ENCODE data around the gene COL2A1.

Gene COL2A1

GRCh38 chr12:48022676-48023385 lies 18.6 kb upstream of the COL2A1 start:
- Histone ChIP-seq H3K27ac (ENCODE audit: extremely low read depth, low read depth, low read length) (no peak overlapping the region; the same call in 1 of the 2 replicates), H3K4me3 (ENCODE audit: low read depth, low read length) (no peak overlapping the region), H3K9me3 (ENCODE audit: control insufficient read depth, insufficient read depth, low read depth, low read length) (no peaks in the 10 kb centered on the region), H3K4me1 (ENCODE audit: control insufficient read depth, insufficient read depth, low read length) (peaks cover 34% of the 10 kb centered on the region), H3K36me3 (ENCODE audit: control insufficient read depth in 2 of 2, insufficient read depth in 1 of 2, low read length in 2 of 2) (no peaks in the 10 kb centered on the region)
- TF ChIP-seq ELK4 (IDR thresholded peaks at IDR 0.05; ENCODE audit: borderline replicate concordance, low read depth, low read length) (no peak), ZNF121 (tag by site-specific recombination; IDR thresholded peaks at IDR 0.05) (no peak), PRDM1 (tag by site-specific recombination; IDR thresholded peaks at IDR 0.05) (no peak), ZNF146 (tag by site-specific recombination; IDR thresholded peaks at IDR 0.05) (0 out of 2 replicates have a peak, but pooled peaks have one; percentile 15), ZNF76 (tag by site-specific recombination; IDR thresholded peaks at IDR 0.05; ENCODE audit: borderline replicate concordance, low read depth) (no peak), ZNF777 (tag by site-specific recombination; IDR thresholded peaks at IDR 0.05; ENCODE audit: borderline replicate concordance) (no peak), WT1 (tag by site-specific recombination; IDR thresholded peaks at IDR 0.05) (no peak), ZNF221 (tag by site-specific recombination; IDR thresholded peaks at IDR 0.05; ENCODE audit: borderline replicate concordance) (no peak), ZNF157 (tag by site-specific recombination; IDR thresholded peaks at IDR 0.05) (no peak), ZSCAN16 (tag by site-specific recombination; IDR thresholded peaks at IDR 0.05) (peak; percentile 59; the same call in 1 of the 2 replicates), ZNF10 (tag by site-specific recombination; IDR thresholded peaks at IDR 0.05) (no peak), ZNF302 (tag by site-specific recombination; IDR thresholded peaks at IDR 0.05; ENCODE audit: low read depth) (no peak)
- TF ChIP-seq, protein P1, sequence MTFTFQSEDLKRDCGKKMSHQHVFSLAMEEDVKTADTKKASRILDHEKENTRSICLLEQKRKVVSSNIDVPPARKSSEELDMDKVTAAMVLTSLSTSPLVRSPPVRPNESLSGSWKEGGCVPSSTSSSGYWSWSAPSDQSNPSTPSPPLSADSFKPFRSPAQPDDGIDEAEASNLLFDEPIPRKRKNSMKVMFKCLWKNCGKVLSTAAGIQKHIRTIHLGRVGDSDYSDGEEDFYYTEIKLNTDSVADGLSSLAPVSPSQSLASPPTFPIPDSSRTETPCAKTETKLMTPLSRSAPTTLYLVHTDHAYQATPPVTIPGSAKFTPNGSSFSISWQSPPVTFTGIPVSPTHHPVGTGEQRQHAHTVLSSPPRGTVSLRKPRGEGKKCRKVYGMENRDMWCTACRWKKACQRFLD (tag by site-specific recombination; IDR thresholded peaks at IDR 0.05): no peak
- POLR2A ChIA-PET: interaction anchor here (1.2 kb wide), 1 partner anchor 20 kb away, joined by 4 read pairs; no protein-coding TSS in a partner anchor
- CTCF ChIA-PET: interaction anchor here (0.6 to 1.4 kb wide), 6 partner anchors 59 to 318 kb away, joined by 3 to 6 read pairs (median 4); partner anchors contain the start of gene TMEM106C

DNA sequence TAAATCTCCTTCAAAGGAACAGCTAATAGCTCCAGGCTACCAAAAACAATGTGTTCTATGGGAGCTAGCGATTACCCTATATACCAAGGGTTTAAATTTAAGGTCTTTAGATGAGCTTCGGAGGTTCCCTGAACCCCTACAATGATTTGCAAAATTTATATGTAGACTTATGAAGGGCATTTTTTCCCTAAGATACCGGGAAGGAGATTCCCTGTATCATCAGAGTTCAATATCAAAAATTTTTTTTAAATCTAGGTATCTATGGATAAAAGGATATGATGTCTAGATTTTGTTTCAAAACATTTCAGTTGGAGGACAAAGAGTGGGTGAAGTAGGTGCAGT lies 17.9 kb upstream of the COL2A1 start:
- H3K27ac ChIP-seq (ENCODE audit: extremely low read depth, low read depth, low read length): peak overlapping the region; percentile 49; the same call in 1 of the 2 replicates
- H3K9me3 ChIP-seq (ENCODE audit: control insufficient read depth, insufficient read depth, low read depth, low read length): no peaks in the 10 kb centered on the region
- POLR2A ChIA-PET: interaction anchor here (1.2 kb wide), 1 partner anchor 20 kb away, joined by 4 read pairs; no protein-coding TSS in a partner anchor
- TF ChIP-seq ZNF366 (tag by site-specific recombination; conservative IDR thresholded peaks at IDR 0.05) (0 out of 2 replicates have a peak, but pooled peaks have one; percentile 76), ZNF16 (tag by site-specific recombination; IDR thresholded peaks at IDR 0.05; ENCODE audit: low read depth) (peak; percentile 37; the same call in 1 of the 2 replicates), ZBTB21 (tag by site-specific recombination; IDR thresholded peaks at IDR 0.05) (no peak)
- no peaks in the 10 kb centered on the region for H3K36me3 ChIP-seq (ENCODE audit: control insufficient read depth in 2 of 2, insufficient read depth in 1 of 2, low read length in 2 of 2)
- CTCF ChIA-PET: interaction anchor here (0.6 to 1.4 kb wide), 4 partner anchors 59 to 317 kb away, joined by 3 to 6 read pairs (median 4); partner anchors contain the start of gene TMEM106C
- peaks cover 34% of the 10 kb centered on the region for H3K4me1 ChIP-seq (ENCODE audit: control insufficient read depth, insufficient read depth, low read length)
- no peak overlapping the region for H3K4me3 ChIP-seq (ENCODE audit: low read depth, low read length)

GRCh38 chr12:48021485-48022179 lies 17.4 kb upstream of the COL2A1 start:
- Histone ChIP-seq H3K9me3 (ENCODE audit: control insufficient read depth, insufficient read depth, low read depth, low read length) (no peaks in the 10 kb centered on the region), H3K27ac (ENCODE audit: extremely low read depth, low read depth, low read length) (peak overlapping the region; percentile 49; the same call in 1 of the 2 replicates), H3K4me1 (ENCODE audit: control insufficient read depth, insufficient read depth, low read length) (peaks cover 34% of the 10 kb centered on the region), H3K4me3 (ENCODE audit: low read depth, low read length) (no peak overlapping the region), H3K36me3 (ENCODE audit: control insufficient read depth in 2 of 2, insufficient read depth in 1 of 2, low read length in 2 of 2) (no peaks in the 10 kb centered on the region)
- POLR2A ChIA-PET: interaction anchor here (0.7 to 1.2 kb wide), 2 partner anchors 19 to 117 kb away, joined by 4 read pairs; partner anchors contain the start of gene VDR
- CTCF ChIA-PET: interaction anchor here (0.6 to 1.4 kb wide), 6 partner anchors 49 to 697 kb away, joined by 3 to 6 read pairs (median 4); partner anchors contain the start of gene TMEM106C
- TF ChIP-seq ZNF776 (tag by site-specific recombination; IDR thresholded peaks at IDR 0.05; ENCODE audit: borderline replicate concordance): no peak
- TF ChIP-seq ZNF121 (tag by site-specific recombination; IDR thresholded peaks at IDR 0.05): no peak
- no peak for TF ChIP-seq ZBTB1 (tag by site-specific recombination; IDR thresholded peaks at IDR 0.05)
- TF ChIP-seq SALL2 (tag by site-specific recombination; IDR thresholded peaks at IDR 0.05; ENCODE audit: borderline replicate concordance): no peak
- TF ChIP-seq ZNF544 (tag by site-specific recombination; IDR thresholded peaks at IDR 0.05): no peak
- no peak for TF ChIP-seq ZNF549 (tag by site-specific recombination; IDR thresholded peaks at IDR 0.05)
- peak; percentile 67; the same call in 1 of the 2 replicates for TF ChIP-seq ZNF2 (tag by site-specific recombination; IDR thresholded peaks at IDR 0.05)
- TF ChIP-seq ZIC2 (tag by site-specific recombination; IDR thresholded peaks at IDR 0.05): peak; percentile 100
- no peak for TF ChIP-seq ZNF404 (tag by site-specific recombination; IDR thresholded peaks at IDR 0.05)
- peak; percentile 98 for TF ChIP-seq WT1 (tag by site-specific recombination; IDR thresholded peaks at IDR 0.05)
- TF ChIP-seq ZNF580 (tag by site-specific recombination; IDR thresholded peaks at IDR 0.05): peak; percentile 98
- no peak for TF ChIP-seq ZNF140 (tag by site-specific recombination; IDR thresholded peaks at IDR 0.05)
- TF ChIP-seq ZSCAN30 (tag by site-specific recombination; IDR thresholded peaks at IDR 0.05): peak; percentile 89

Data from HEK293 (cell line).